Gastroesophageal sphincter (tissue), 4 donors: ENCODE results near the gene CACNA2D3. TPM values are rescaled to one million over a fixed set of nuclear protein-coding genes. Genes with fewer than 3 reads are reported as not detected.

Source experiments
- ATAC-seq: fragments of 150-250 bp; one replicate; pipeline ENCODE4 v1.9.1; 2016; ENCODE audit warnings: mild to moderate bottlenecking, moderate library complexity
- H3K27ac ChIP-seq, 4 donors: fragments of 200-600 bp; sonication (generic) in 3 of 4; 1 replicate in 3 of 4; 2 replicates in 1 of 4; pipeline ENCODE4 v1.5.1; 2016 to 2019
- H3K27me3 ChIP-seq: fragments of 200-600 bp; sonication (generic); one replicate; pipeline ENCODE4 v1.5.1; 2019
- H3K36me3 ChIP-seq, 2 donors: fragments of 200-600 bp; sonication (generic); one replicate each; pipeline ENCODE4 v1.5.1; 2019; ENCODE audit warnings: control low read depth in 1 of 2
- H3K4me1 ChIP-seq, 3 donors: fragments of 200-600 bp; sonication (generic); 1 replicate in 2 of 3; 2 replicates in 1 of 3; pipeline ENCODE4 v1.5.1; 2016 to 2019; ENCODE audit warnings: control low read depth in 2 of 3
- H3K4me3 ChIP-seq, 2 donors: fragments of 200-600 bp; sonication (generic); one replicate each; pipeline ENCODE4 v1.5.1; 2019; ENCODE audit warnings: mild to moderate bottlenecking in 1 of 2, moderate library complexity in 1 of 2
- H3K9me3 ChIP-seq, 3 donors: fragments of 200-600 bp; sonication (generic); one replicate each; pipeline ENCODE4 v1.5.1; 2017 to 2019; ENCODE audit warnings: control low read depth in 2 of 3
- EP300 ChIP-seq: sonication (generic); formaldehyde crosslinking; IDR thresholded peaks from one replicate; pipeline ENCODE4 v1.6.1; 2017; ENCODE audit warnings: antibody characterized with exemption, mild to moderate bottlenecking
- POLR2A ChIP-seq, 2 donors: fragments of 450-650 bp; IDR thresholded peaks; one replicate each; pipeline ENCODE4 v1.6.1; 2017; ENCODE audit warnings: antibody characterized with exemption in 2 of 2, mild to moderate bottlenecking in 2 of 2, moderate library complexity in 1 of 2
- POLR2AphosphoS5 ChIP-seq: sonication (generic); formaldehyde crosslinking; IDR thresholded peaks from one replicate; pipeline ENCODE4 v1.6.1; 2017; ENCODE audit warnings: antibody characterized with exemption
- WGBS, 2 donors: methylation state at CpG; one replicate each; pipeline ENCODE4 v1.1.5; 2018; ENCODE audit warnings: low coverage in 1 of 2; 5-methylcytosine and 5-hydroxymethylcytosine counted together
- total RNA-seq, 4 donors: library from RNA; depleted of rRNA; stranded (reverse); fragments of >200 nt; gene quantifications; one replicate each; pipeline ENCODE4 v1.1.0, GENCODE V29; 2016
- TF ChIP-seq, protein P1 (sequence below), 4 experiments: fragments of 200-600 bp in 2 of 4; fragments of 450-650 bp in 2 of 4; sonication (generic) in 1 of 4; IDR thresholded peaks; one replicate each; pipeline ENCODE4 v1.5.1; 2017 to 2019; ENCODE audit warnings: antibody characterized with exemption in 4 of 4, mild to moderate bottlenecking in 2 of 4, moderate library complexity in 2 of 4

Gene CACNA2D3
- total RNA-seq, 4 donors from 2014 or later = 0.94 to 6.5 (median 3.5) TPM

- Histone ChIP-seq H3K9me3 (no peaks in the 10 kb centered on the region), H3K27me3 (no peaks in the 10 kb centered on the region), H3K27ac (no peak overlapping the region), H3K4me1 (no peaks in the 10 kb centered on the region), H3K36me3 (no peaks in the 10 kb centered on the region), H3K4me3 (no peak overlapping the region)
- ATAC-seq = no peak
- no peak for TF ChIP-seq POLR2A (IDR thresholded peaks at IDR 0.05)
- TF ChIP-seq EP300 = no peak
- TF ChIP-seq, protein P1, sequence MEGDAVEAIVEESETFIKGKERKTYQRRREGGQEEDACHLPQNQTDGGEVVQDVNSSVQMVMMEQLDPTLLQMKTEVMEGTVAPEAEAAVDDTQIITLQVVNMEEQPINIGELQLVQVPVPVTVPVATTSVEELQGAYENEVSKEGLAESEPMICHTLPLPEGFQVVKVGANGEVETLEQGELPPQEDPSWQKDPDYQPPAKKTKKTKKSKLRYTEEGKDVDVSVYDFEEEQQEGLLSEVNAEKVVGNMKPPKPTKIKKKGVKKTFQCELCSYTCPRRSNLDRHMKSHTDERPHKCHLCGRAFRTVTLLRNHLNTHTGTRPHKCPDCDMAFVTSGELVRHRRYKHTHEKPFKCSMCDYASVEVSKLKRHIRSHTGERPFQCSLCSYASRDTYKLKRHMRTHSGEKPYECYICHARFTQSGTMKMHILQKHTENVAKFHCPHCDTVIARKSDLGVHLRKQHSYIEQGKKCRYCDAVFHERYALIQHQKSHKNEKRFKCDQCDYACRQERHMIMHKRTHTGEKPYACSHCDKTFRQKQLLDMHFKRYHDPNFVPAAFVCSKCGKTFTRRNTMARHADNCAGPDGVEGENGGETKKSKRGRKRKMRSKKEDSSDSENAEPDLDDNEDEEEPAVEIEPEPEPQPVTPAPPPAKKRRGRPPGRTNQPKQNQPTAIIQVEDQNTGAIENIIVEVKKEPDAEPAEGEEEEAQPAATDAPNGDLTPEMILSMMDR (IDR thresholded peaks at IDR 0.05) = no peak
- TF ChIP-seq POLR2AphosphoS5 = no peak
- WGBS, 2 donors = 83 to 91% methylated on average over 2 of the region's 2 CpGs
Observed at GRCh38 chr3:54777141-54777540, 654.8 kb downstream of the CACNA2D3 start.

DNA sequence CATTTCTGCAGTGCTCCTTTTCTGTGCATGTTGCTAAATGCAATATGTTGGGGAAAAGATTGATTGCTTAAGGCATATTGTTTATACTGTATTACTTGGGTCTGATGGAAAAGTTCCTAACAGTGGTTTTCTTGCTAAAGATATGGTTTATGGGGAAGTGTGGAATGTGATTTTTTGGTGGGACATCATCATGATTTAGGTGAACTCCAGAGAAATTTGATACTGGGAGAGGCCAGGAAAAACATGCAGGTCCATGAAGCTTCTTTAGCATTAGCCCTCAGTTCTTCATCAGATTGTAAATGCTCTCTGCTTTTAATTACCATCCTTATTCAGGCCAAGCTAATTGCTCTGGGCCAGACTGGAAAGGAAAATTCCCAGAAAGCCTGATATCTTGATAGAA is 658.0 kb downstream of the CACNA2D3 start:
- ATAC-seq = no peak
- no peaks in the 10 kb centered on the region for H3K4me1 ChIP-seq
- H3K27me3 ChIP-seq = no peaks in the 10 kb centered on the region
- no peak for TF ChIP-seq EP300
- TF ChIP-seq POLR2AphosphoS5 = no peak
- TF ChIP-seq POLR2A (IDR thresholded peaks at IDR 0.05) = no peak
- TF ChIP-seq, protein P1 (IDR thresholded peaks at IDR 0.05) = no peak
- H3K27ac ChIP-seq = no peak overlapping the region
- no peaks in the 10 kb centered on the region for H3K9me3 ChIP-seq
- no peak overlapping the region for H3K4me3 ChIP-seq
- no peaks in the 10 kb centered on the region for H3K36me3 ChIP-seq

DNA sequence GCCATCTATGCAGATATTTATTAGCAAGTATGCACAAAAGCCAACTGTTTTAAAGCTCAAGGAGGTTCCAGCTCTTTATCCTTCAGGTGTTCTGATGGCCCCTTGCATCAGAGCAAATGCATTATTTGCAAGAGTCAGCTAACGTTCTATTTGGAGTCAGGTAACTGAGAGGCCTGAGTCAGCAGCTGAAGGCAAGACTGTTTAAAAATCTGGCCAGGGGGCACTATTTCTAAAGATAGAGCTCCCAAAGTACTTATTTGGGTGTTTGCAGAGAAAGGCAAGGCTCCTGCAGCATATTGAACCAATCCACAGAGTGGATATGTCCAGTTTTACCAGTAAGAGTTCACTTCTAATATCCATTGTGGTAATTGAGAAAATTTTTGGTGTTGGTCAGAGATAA is 659.4 kb downstream of the CACNA2D3 start:
- no peak for ATAC-seq
- TF ChIP-seq EP300 (no peak), POLR2A (IDR thresholded peaks at IDR 0.05) (no peak), POLR2AphosphoS5 (no peak)
- TF ChIP-seq, protein P1 (IDR thresholded peaks at IDR 0.05) = no peak
- H3K27ac ChIP-seq = no peak overlapping the region
- WGBS, 2 donors = 40 to 86% methylated on average over 1 of the region's 1 CpG
- H3K9me3 ChIP-seq = no peaks in the 10 kb centered on the region
- no peak overlapping the region for H3K4me3 ChIP-seq
- H3K36me3 ChIP-seq = no peaks in the 10 kb centered on the region
- H3K4me1 ChIP-seq = no peaks in the 10 kb centered on the region
- no peaks in the 10 kb centered on the region for H3K27me3 ChIP-seq

DNA sequence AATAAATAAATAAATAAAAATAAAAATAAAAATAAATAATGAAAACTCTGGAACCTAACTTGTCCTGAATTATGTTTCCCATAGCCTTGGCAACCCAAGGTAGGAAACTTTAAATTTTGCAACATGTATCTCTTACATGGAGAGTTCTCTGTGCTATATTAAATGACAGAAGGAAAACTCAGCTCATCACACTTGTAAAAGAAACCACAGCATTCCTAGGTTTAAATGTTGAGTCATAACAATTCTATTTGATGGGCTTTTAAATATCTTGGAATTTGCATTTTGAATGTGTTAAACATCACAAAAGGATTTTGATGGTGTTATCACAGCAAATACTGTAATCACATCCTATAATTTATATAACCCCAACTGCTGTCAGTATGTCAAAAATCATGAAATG is 661.3 kb downstream of the CACNA2D3 start:
- no peaks in the 10 kb centered on the region for H3K4me1 ChIP-seq
- peaks cover 0 to 7% (median 0%) of the 10 kb centered on the region in 3 donors for H3K9me3 ChIP-seq
- no peaks in the 10 kb centered on the region for H3K27me3 ChIP-seq
- TF ChIP-seq POLR2AphosphoS5 (no peak), EP300 (no peak), POLR2A (IDR thresholded peaks at IDR 0.05) (no peak)
- TF ChIP-seq, protein P1 (IDR thresholded peaks at IDR 0.05) = no peak
- ATAC-seq = no peak
- no peaks in the 10 kb centered on the region for H3K36me3 ChIP-seq
- H3K27ac ChIP-seq = no peak overlapping the region
- no peak overlapping the region for H3K4me3 ChIP-seq

- TF ChIP-seq POLR2AphosphoS5 (no peak), POLR2A (IDR thresholded peaks at IDR 0.05) (no peak), EP300 (no peak)
- TF ChIP-seq, protein P1 (IDR thresholded peaks at IDR 0.05) = no peak
- Histone ChIP-seq H3K27me3 (no peaks in the 10 kb centered on the region), H3K9me3 (peaks cover 0 to 7% (median 0%) of the 10 kb centered on the region in 3 donors), H3K36me3 (no peaks in the 10 kb centered on the region), H3K4me1 (peaks cover 0 to 3% (median 0%) of the 10 kb centered on the region in 3 donors), H3K27ac (no peak overlapping the region), H3K4me3 (no peak overlapping the region)
- no peak for ATAC-seq
- 60 to 97% methylated on average over 1 to 5 of the region's 5 CpGs for WGBS, 2 donors
Observed at GRCh38 chr3:54784021-54784420, 661.7 kb downstream of the CACNA2D3 start.
